HepG2 (cell line): ENCODE data around the gene CSNK2A1. TPM values are rescaled to one million over a fixed set of nuclear protein-coding genes. Genes with fewer than 3 reads are reported as not detected.

Experiments used
- ARID5B ChIP-seq: IDR thresholded peaks from 2 replicates; pipeline ENCODE4 v1.4.0; 2020; ENCODE audit warnings: mild to moderate bottlenecking, missing genetic modification reagents
- DZIP1 ChIP-seq: sonication (generic); formaldehyde crosslinking; IDR thresholded peaks from 2 replicates; pipeline ENCODE4 v1.5.0; 2020; ENCODE audit warnings: mild to moderate bottlenecking, missing genetic modification reagents
- E2F5 ChIP-seq: sonication (generic); formaldehyde crosslinking; conservative IDR thresholded peaks from 2 replicates; pipeline ENCODE4 v1.4.0; 2020; ENCODE audit warnings: missing genetic modification reagents
- MAX ChIP-seq: IDR thresholded peaks from 2 replicates; pipeline ENCODE4 v1.6.1; 2012; ENCODE audit warnings: inconsistent platforms
- POLR2AphosphoS2 ChIP-seq: IDR thresholded peaks from 2 replicates; pipeline ENCODE4 v1.6.1; 2011; ENCODE audit warnings: low read depth, low read length, improper control_type of control experiment
- RBM39 ChIP-seq: fragments of 200-400 bp; formaldehyde crosslinking; IDR thresholded peaks from one replicate; pipeline ENCODE4 v1.6.1; 2018; ENCODE audit warnings: antibody characterized with exemption, mild to moderate bottlenecking, low read depth, low read length; ENCODE audit not compliant: poor library complexity, severe bottlenecking
- REST ChIP-seq, 2 experiments: IDR thresholded peaks; 2 replicates each; pipeline ENCODE4 v1.6.1; 2011 to 2012; ENCODE audit warnings: low read length in 2 of 2, borderline replicate concordance in 1 of 2, low read depth in 1 of 2, mild to moderate bottlenecking in 1 of 2, moderate library complexity in 1 of 2
- SP5 ChIP-seq: IDR thresholded peaks from 2 replicates; pipeline ENCODE4 v1.6.1; 2016; ENCODE audit warnings: low read depth, borderline replicate concordance
- ZBTB37 ChIP-seq: sonication (generic); formaldehyde crosslinking; IDR thresholded peaks from 2 replicates; pipeline ENCODE4 v1.4.0; 2020; ENCODE audit warnings: mild to moderate bottlenecking, missing genetic modification reagents
- ZNF331 ChIP-seq: sonication (generic); formaldehyde crosslinking; IDR thresholded peaks from 2 replicates; pipeline ENCODE4 v1.4.0; 2020; ENCODE audit warnings: missing genetic modification reagents
- ZNF354B ChIP-seq: sonication (generic); formaldehyde crosslinking; IDR thresholded peaks from 2 replicates; pipeline ENCODE4 v1.8.0; 2022; ENCODE audit warnings: mild to moderate bottlenecking, missing genetic modification reagents
- ZNF430 ChIP-seq: sonication (generic); formaldehyde crosslinking; IDR thresholded peaks from 2 replicates; pipeline ENCODE4 v1.9.0; 2021; ENCODE audit warnings: mild to moderate bottlenecking, missing genetic modification reagents
- ZNF547 ChIP-seq: sonication (generic); formaldehyde crosslinking; IDR thresholded peaks from 2 replicates; pipeline ENCODE4 v1.5.1; 2020; ENCODE audit warnings: mild to moderate bottlenecking, missing genetic modification reagents
- ZNF558 ChIP-seq: sonication (generic); formaldehyde crosslinking; IDR thresholded peaks from 2 replicates; pipeline ENCODE4 v1.9.0; 2022; ENCODE audit warnings: mild to moderate bottlenecking, missing genetic modification reagents, borderline replicate concordance
- polyA plus RNA-seq, 8 experiments: library from polyadenylated mRNA; depleted of rRNA in 3 of 8; stranded (reverse) in 7 of 8; unstranded in 1 of 8; fragments of >200 nt; fragmentation: Illumina TruSeq in 4 of 8; extraction: Trizol in 4 of 8; gene quantifications; 2 replicates each; pipeline versions ENCODE4 v1.2.1 to v1.2.3, GENCODE V29; 2011 to 2016; ENCODE audit warnings: low read depth in 4 of 8, missing spikeins in 1 of 8, mixed read lengths in 1 of 8; ENCODE audit not compliant: insufficient read depth in 1 of 8
- total RNA-seq, 5 experiments: library from RNA; depleted of rRNA; stranded (reverse); fragments of >200 nt; fragmentation: Illumina TruSeq; extraction: Trizol; gene quantifications; 2 replicates each; pipeline ENCODE4 v1.2.3, GENCODE V29; 2016; ENCODE audit warnings: low read depth in 1 of 5

The CSNK2A1 gene
- total and polyA plus RNA-seq, 2 of the 13 experiments (the other 11 are each of a cell fraction or from before 2014, with no cell fraction given) = 153 to 231 TPM

GRCh38 chr20:561437-562231, 18.0 kb upstream of the CSNK2A1 start (continued):
- no peak for TF ChIP-seq DZIP1
- TF ChIP-seq POLR2AphosphoS2 = no peak
- no peak for TF ChIP-seq E2F5 (CRISPR knock-in tag)
- no peak for TF ChIP-seq ZNF354B (CRISPR knock-in tag)
- TF ChIP-seq ZNF430 (CRISPR knock-in tag) = no peak
- TF ChIP-seq SP5 (CRISPR knock-in tag) = no peak
- TF ChIP-seq ZNF547 = peak; percentile 71
- no peak for TF ChIP-seq ZBTB37 (CRISPR knock-in tag)
- no peak for TF ChIP-seq ZNF558 (CRISPR knock-in tag)
- TF ChIP-seq ARID5B (CRISPR knock-in tag) = peak; percentile 37
- TF ChIP-seq RBM39 = no peak
- TF ChIP-seq REST (IDR thresholded peaks at IDR 0.05; ENCODE audit: borderline replicate concordance in 1 of 2, low read depth in 1 of 2, low read length in 2 of 2) = no peak
- peak; percentile 20; the same call in 1 of the 2 replicates for TF ChIP-seq ZNF331 (CRISPR knock-in tag)
- TF ChIP-seq MAX = peak; percentile 39; the same call in 1 of the 2 replicates
